Esophagus squamous epithelium (tissue), 4 donors: ENCODE results near the gene ADGRF3.

Experiments
- CTCF ChIP-seq, 6 experiments: fragments of 450-650 bp in 4 of 6; fragments of 200-600 bp in 2 of 6; sonication (generic) in 2 of 6; IDR thresholded peaks; one replicate each; pipeline ENCODE4 v1.5.1; 2016 to 2019; ENCODE audit warnings: antibody characterized with exemption in 6 of 6, mild to moderate bottlenecking in 4 of 6, moderate library complexity in 4 of 6
- POLR2A ChIP-seq, 4 donors: fragments of 450-650 bp; IDR thresholded peaks; one replicate each; pipeline ENCODE4 v1.6.1; 2017; ENCODE audit warnings: antibody characterized with exemption in 4 of 4, mild to moderate bottlenecking in 4 of 4, moderate library complexity in 3 of 4

DNA sequence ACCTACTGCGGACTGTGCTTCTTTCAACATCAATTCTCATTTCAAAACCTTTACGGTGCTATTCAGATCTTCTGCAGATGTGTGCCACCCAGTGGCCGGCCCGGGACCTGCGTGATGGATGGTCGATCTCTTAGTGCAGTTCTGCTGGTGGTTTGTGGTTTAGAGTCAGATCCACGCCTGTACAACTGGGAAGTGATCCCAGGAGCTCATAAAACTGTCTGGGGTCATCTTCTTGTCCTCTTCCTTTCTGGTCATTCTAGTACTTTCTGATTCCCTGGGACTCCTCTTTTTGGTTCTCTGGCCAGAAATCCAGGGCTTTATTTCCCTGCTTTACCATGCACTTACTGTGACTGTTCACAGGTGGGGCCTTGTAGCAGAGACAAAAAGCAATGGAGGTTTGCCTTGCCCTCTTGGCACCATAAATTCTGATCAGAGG lies 16.5 kb downstream of the ADGRF3 start:
- peak; percentile 79 to 93 (median 92) for TF ChIP-seq CTCF (IDR thresholded peaks at IDR 0.05)
- no peak for TF ChIP-seq POLR2A (IDR thresholded peaks at IDR 0.05)
